ENCODE data around the gene TCERG1L.
"Not testable (repeated sequence)": the region's sequence is repeated elsewhere in the genome, so short reads cannot be mapped to it uniquely, and the experiment has no call there.

TCERG1L gene

GRCh38 chr10:131093795-131094366 is 217.6 kb downstream of the TCERG1L start:
- DNase-seq, result no peak

DNA sequence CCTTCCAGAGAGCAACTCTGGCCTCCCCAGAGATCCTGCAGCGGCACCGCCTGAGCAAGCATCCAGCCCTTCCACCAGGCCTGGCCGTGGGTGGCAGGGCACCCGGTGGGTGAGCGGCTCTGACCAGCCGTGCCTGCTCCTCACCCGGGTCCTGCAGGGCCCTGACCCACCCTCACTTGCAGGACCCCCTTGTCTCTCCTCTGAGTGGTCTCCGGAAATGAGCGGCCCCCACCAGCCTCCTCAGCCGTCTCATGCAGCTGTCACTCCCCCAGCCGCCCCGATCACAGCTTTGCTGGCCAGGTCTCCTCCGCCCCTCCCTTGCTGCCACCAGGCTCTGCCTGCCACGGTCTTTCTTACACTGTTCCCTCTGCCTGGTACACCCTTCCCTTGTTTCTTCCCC is 218.2 kb downstream of the TCERG1L start:
- DNase-seq, result no peak

DNA sequence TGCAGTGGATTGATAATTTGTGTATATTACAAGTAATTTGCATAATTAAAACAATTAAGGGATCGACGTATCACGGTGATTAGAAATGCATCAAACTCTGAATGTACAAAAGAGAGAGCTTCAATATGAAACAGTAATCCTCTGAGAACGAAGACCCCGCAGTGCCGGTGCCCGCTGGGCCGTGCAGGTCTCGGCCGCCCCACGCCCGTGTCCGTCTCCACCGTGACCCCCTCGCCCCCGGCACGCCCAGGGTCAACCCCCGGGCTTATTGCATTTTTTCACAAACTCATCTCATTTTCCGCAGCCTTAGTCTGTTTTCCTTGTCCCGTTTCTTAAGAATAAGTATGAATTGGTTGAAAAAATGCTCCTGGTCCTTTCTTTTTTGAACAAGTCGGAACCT is 218.6 kb downstream of the TCERG1L start:
- no peak for DNase-seq

DNA sequence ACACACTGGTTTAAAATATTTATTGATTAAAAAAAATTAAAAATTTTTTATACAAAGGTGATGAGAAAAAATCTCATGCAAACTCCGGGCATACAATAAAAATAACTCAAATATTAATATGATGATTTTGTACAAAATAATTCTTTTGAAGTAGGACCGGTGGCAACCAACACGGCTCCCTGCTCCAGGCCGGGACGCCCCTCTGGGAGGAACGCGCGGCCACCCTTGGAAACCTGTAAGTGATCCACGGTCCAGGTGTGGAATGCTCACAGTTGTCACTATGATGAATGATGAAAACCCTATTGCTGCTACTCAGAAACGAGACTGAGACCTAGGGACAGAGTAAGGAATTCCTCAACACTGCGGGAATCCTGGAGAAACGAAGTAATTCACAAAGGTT is 219.1 kb downstream of the TCERG1L start:
- DNase-seq, result no peak

DNA sequence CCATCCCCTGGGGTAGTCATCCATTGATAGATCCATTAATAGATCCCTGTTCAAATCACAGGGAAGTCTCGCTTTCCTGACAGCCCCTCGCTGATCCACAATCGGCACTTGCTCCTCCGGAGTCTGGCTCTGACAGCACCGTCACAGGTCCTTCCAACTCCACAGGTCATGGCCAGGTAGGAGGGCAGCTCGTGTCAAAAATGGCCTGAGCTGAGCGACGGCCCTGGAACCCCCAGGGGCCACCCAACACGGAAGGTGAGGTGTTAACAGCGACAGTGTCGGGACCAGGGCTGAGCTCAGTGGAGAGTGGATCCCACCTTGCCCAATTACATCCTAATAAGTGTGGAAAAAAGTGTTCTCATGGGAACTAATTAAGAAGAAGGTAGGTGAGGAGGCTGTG is 219.8 kb downstream of the TCERG1L start:
- no peak for DNase-seq

DNA sequence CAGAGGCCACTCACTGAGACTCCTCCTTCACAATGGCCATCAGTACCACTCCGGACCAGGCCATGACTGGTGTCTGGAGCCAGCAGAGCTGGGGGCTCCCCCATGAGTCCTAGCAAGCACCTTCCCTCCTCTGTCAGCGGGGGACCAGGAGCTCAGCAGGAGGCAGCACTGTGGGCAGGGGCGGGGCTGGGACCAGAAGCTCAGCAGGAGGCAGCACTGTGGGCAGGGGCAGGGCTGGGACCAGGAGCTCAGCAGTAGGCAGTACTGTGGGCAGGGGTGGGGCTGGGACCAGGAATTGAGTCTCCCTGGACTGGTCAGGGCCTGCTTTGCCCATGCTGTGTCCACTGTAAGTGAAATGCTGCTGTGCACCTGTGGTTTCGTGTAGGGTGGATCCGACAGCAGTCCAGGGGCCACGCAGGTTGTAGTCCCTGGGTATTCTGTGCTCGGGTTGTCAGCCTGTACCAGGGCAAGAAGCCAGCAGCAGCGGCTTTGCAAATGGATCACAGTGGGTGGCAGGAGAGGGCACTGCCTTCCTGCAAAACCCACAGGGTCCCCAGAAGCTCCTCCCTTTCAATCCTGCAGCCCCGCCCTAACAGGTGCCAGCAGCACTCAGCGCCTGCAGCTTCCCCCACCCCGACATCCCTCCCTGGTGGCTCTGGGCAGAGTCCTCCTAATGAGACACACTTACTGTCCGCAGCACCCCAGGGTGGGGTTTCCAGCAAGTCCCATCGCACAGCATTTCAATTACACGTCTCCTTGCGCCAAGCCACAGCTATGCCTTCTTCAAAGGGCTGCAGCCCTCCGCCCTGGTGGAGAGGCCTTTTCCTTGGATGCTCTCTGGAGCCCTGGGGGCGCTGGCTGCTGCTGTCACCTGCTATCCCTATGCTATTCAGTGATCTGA is 220.5 kb downstream of the TCERG1L start:
- no peak for DNase-seq

- DNase-seq, result no peak
Observed at GRCh38 chr10:131089861-131090260, 221.7 kb downstream of the TCERG1L start.

DNA sequence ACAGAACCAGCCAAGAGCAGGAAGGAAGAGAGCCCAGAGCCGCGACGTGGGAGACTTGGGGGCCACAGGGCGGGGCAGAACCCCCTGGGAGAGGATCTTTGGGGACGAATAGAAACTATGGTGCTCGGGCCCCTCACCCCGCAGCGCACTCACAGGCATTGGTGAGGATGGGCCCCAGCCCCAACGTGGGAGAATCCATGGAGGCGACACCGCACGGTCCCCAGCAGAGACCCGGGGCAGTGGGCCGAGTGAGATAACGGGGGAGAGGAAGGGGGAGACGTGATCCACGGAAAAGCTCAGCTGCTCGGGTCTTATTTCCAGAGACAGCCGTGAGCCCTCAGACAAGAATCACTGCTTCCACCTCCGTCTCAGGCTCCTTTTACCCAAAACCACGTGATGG is 222.4 kb downstream of the TCERG1L start:
- DNase-seq, result no peak

- DNase-seq, result no peak
Observed at GRCh38 chr10:131088619-131089018, 222.9 kb downstream of the TCERG1L start.

DNA sequence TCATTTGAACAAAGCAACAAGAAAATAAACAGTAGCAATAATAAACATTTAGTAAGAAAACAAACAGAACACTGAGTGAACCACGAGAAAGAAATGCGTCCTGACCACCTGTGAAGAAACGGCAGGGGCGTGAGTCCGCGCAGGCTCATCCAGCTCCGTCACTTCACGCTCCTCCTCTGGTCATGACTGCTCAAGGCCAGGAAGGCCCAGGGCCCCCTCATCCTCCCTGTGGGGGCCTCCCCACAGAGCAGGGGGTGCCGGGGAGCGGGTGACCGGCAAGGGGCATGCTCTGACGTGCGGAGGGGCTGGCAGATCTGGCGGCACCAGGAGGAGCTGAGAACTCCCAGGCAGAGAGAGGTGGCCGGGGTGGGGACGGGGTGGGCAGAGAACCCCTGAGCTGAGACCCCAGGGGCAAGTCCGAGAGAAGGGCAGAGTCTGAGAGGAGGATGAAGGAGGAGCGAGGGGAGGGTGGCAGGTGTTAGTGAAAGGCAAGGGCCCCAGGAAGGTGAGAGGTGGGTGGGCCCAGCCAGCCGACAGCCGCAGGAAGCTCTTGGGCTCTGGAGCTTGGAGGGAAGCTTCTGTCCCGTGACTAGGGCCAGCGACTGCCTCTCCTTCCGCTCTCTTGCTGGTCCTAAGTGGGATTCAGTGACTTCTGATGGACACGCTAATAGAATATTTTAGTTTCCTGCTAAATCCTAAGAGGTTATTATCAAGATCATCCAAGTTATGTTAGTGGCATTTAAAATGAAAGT is 223.9 kb downstream of the TCERG1L start:
- no peak for DNase-seq

GRCh38 chr10:131086511-131086910 is 225.0 kb downstream of the TCERG1L start:
- no peak for DNase-seq

DNA sequence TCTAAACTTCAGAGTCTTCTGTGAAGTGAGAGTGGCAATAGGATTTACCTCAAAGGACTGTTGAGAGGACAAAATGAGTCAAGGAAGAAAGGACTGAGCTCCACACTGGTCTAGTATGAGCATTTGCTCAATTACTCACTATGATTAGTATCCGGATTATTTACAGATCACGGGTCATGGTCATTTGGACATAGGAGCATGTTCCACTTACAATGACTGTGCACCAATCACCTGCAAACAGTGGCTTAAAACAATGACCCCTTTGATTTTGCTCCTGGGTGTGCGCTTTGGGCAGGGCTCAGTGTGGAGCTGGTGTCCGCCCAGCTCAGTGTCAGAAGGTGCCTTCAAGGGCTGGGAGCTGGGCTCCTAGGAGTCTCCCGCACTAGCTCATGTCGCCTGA is 225.4 kb downstream of the TCERG1L start:
- no peak for DNase-seq

DNA sequence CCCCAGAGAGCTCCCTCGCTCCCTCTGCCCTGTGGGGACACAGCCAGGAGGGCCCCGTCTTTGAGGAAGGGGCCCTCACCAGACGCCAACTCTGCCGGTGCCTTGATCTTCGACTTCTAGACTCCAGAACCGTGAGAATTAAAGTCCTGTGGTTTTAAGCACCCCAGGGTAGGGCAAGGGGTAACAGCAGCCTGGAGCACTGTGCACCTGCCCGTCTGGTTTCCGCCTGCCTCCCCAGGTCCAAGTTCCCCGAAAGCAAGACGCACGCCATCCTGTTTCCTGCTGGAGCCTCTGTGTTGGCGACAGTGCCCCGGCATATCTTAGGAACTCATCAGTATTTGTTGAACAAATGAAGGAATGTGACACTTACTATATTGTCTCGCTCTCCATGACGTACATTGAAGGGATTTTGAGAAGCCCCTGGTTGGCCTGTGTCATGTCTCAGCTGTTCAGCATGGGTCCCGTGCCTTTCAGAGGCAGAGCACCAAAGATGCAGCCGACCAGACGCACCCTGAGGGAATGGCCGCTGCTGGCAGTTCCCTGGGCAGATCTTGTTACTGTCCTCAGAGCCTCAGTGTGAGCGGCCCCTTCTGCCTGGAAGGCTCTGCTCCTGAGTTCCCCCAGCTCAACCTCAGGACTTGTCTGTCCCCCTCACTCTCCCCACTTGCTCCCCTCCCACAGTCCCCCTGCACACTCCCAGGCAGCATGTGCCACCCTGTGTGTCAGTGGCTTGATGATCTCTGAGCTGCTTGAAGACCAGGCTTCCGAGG is 226.2 kb downstream of the TCERG1L start:
- DNase-seq, result no peak

DNA sequence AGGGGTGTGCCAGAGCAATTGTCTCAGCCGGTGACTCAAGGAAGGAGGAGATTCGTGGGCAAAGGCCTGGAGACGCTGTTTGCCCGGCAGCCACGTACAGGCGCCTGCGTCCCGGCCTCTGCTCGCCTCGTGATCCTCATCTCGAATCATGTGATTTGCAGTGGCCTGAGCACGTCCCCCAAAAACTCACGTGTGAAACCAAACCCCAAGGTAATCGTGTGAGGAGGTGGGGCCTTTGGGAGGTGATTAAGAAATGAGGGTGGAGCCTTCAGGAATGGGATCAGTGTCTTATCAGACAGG is 226.8 kb downstream of the TCERG1L start:
- no peak for DNase-seq

- no peak for DNase-seq
Observed at GRCh38 chr10:131083915-131084790, 227.4 kb downstream of the TCERG1L start.

- DNase-seq, result no peak
Observed at GRCh38 chr10:131082991-131083481, 228.5 kb downstream of the TCERG1L start.

- no peak for DNase-seq
Observed at GRCh38 chr10:131082201-131082850, 229.2 kb downstream of the TCERG1L start.

DNA sequence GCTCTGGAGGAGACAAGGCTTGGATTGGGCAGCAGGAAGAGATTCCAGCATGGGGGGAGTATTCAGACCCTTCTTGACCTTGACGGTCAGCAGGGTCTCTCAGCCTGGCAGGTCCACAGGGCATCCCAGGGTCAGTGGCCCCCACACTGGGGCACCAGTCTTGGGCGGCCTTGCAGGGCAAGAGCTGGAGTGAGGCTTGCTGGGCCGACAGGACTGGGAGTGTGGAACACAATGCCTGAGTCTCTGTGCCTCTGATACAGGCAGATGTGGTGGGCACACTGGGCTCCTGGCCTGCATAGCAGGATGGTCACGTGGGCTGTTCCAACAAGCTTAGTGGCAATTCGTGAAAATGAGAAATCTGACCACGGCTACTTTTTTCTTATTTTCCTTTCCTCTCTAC is 229.7 kb downstream of the TCERG1L start:
- no peak for DNase-seq

DNA sequence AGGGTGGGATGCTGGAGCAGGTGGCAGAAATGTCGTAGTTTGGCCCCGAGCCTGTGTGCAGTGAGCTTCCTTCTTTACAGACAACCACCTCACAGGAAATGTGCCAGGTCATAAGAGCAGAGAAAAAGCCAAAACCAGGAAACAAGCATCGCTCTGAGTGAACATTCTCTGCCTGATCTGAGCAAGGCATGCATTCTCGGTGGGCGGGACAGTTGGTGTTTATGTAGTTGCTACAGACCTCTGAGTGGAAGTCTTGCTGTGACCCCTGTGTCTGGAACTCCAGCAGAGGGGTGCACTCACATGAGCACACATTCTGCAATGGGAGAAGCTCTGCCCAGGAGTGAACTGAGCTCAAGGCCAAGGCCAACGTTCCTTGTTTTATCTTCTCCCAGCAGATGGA is 230.1 kb downstream of the TCERG1L start:
- DNase-seq, result no peak

- no peak for DNase-seq
Observed at GRCh38 chr10:131080571-131080970, 230.9 kb downstream of the TCERG1L start.

- DNase-seq, result no peak
Observed at GRCh38 chr10:131079314-131079713, 232.2 kb downstream of the TCERG1L start.

GRCh38 chr10:131078882-131079280 is 232.6 kb downstream of the TCERG1L start:
- not testable (repeated sequence) for DNase-seq
